Measurements from ENCODE around the gene CLCN5.

- no peak for TF ChIP-seq EZH2phosphoT487 (IDR thresholded peaks at IDR 0.05; ENCODE audit: borderline replicate concordance, low read length)
- TF ChIP-seq CTCF (IDR thresholded peaks at IDR 0.05; ENCODE audit: low read depth, low read length, poor library complexity, severe bottlenecking) = no peak
Observed at GRCh38 chrX:50075630-50076339, 153.4 kb downstream of the CLCN5 start.
